HepG2 (cell line): ENCODE results near the gene COL9A3. TPM values are rescaled to one million over a fixed set of nuclear protein-coding genes. Genes with fewer than 3 reads are reported as not detected.

Source experiments
- FOXC1 ChIP-seq: sonication (generic); formaldehyde crosslinking; IDR thresholded peaks from 2 replicates; pipeline ENCODE4 v1.8.0; 2022; ENCODE audit warnings: mild to moderate bottlenecking, missing genetic modification reagents, borderline replicate concordance
- HOXA9 ChIP-seq: sonication (generic); formaldehyde crosslinking; IDR thresholded peaks from 2 replicates; pipeline ENCODE4 v1.8.1; 2022; ENCODE audit warnings: missing genetic modification reagents, mild to moderate bottlenecking, moderate library complexity, borderline replicate concordance
- IKZF4 ChIP-seq: sonication (generic); formaldehyde crosslinking; IDR thresholded peaks from 2 replicates; pipeline ENCODE4 v1.5.1; 2020; ENCODE audit warnings: borderline replicate concordance, mild to moderate bottlenecking, low read depth, missing genetic modification reagents; ENCODE audit errors: not compliant biosample characterization
- JARID2 ChIP-seq: sonication (generic); formaldehyde crosslinking; IDR thresholded peaks from 2 replicates; pipeline ENCODE4 v1.8.1; 2023; ENCODE audit warnings: missing genetic modification reagents, inconsistent platforms; ENCODE audit not compliant: insufficient replicate concordance
- LCORL ChIP-seq, 2 experiments: fragments of 450-650 bp in 1 of 2; sonication (generic) in 1 of 2; formaldehyde crosslinking in 1 of 2; IDR thresholded peaks; 2 replicates each; pipeline versions ENCODE4 v1.5.0 to v1.6.1; 2017 to 2020; ENCODE audit warnings: antibody characterized with exemption in 1 of 2, missing genetic modification reagents in 1 of 2
- MED1 ChIP-seq: sonication (generic); formaldehyde crosslinking; IDR thresholded peaks from 2 replicates; pipeline ENCODE4 v1.4.0; 2020; ENCODE audit warnings: missing genetic modification reagents
- MED13 ChIP-seq: sonication (generic); formaldehyde crosslinking; IDR thresholded peaks from 2 replicates; pipeline ENCODE4 v1.5.0; 2020; ENCODE audit warnings: missing genetic modification reagents
- MEIS2 ChIP-seq: sonication (generic); formaldehyde crosslinking; IDR thresholded peaks from 2 replicates; pipeline ENCODE4 v1.9.0; 2021; ENCODE audit warnings: mild to moderate bottlenecking, missing genetic modification reagents
- MZF1 ChIP-seq: sonication (generic); formaldehyde crosslinking; IDR thresholded peaks from 2 replicates; pipeline ENCODE4 v1.8.1; 2023; ENCODE audit warnings: mild to moderate bottlenecking, missing genetic modification reagents, borderline replicate concordance
- NBN ChIP-seq: fragments of 450-650 bp; conservative IDR thresholded peaks from 2 replicates; pipeline ENCODE4 v1.6.1; 2017
- NFE2L2 ChIP-seq: fragments of 150-350 bp; IDR thresholded peaks from 2 replicates; pipeline ENCODE4 v1.6.1; 2014; ENCODE audit warnings: low read length
- NFKB2 ChIP-seq: sonication (generic); formaldehyde crosslinking; IDR thresholded peaks from 2 replicates; pipeline ENCODE4 v1.4.0; 2020; ENCODE audit warnings: missing genetic modification reagents, borderline replicate concordance
- POLR2AphosphoS5 ChIP-seq: IDR thresholded peaks from 2 replicates; pipeline ENCODE4 v1.6.1; 2012; ENCODE audit warnings: low read depth, low read length
- PTBP1 ChIP-seq: fragments of 200-400 bp; formaldehyde crosslinking; IDR thresholded peaks from 2 replicates; pipeline ENCODE4 v1.6.1; 2018; ENCODE audit warnings: low read length, low read depth; ENCODE audit not compliant: poor library complexity, severe bottlenecking
- RBFOX2 ChIP-seq: fragments of 200-400 bp; formaldehyde crosslinking; IDR thresholded peaks from 2 replicates; pipeline ENCODE4 v1.6.1; 2017; ENCODE audit warnings: low read depth, mild to moderate bottlenecking, low read length
- RELA ChIP-seq: sonication (generic); formaldehyde crosslinking; IDR thresholded peaks from 2 replicates; pipeline ENCODE4 v1.4.0; 2020; ENCODE audit warnings: missing genetic modification reagents
- RXRA ChIP-seq: sonication (generic); formaldehyde crosslinking; IDR thresholded peaks from 2 replicates; pipeline ENCODE4 v1.5.1; 2020; ENCODE audit warnings: missing genetic modification reagents
- SIN3B ChIP-seq: fragments of 150-350 bp; IDR thresholded peaks from 2 replicates; pipeline ENCODE4 v1.6.1; 2014; ENCODE audit warnings: low read length
- SRY ChIP-seq: sonication (generic); formaldehyde crosslinking; IDR thresholded peaks from 2 replicates; pipeline ENCODE4 v1.8.0; 2022; ENCODE audit warnings: mild to moderate bottlenecking, missing genetic modification reagents
- XBP1 ChIP-seq: sonication (generic); formaldehyde crosslinking; IDR thresholded peaks from 2 replicates; pipeline ENCODE4 v1.5.0; 2020; ENCODE audit warnings: missing genetic modification reagents
- XRCC5 ChIP-seq: fragments of 200-400 bp; formaldehyde crosslinking; optimal IDR thresholded peaks from 2 replicates; pipeline ENCODE3; 2017; ENCODE audit warnings: mild to moderate bottlenecking, low read length
- YY1 ChIP-seq: IDR thresholded peaks from 2 replicates; pipeline ENCODE4 v1.6.1; 2011; ENCODE audit warnings: low read length, low read depth, moderate library complexity, mild to moderate bottlenecking; ENCODE audit not compliant: insufficient read depth, insufficient replicate concordance
- ZMYM4 ChIP-seq: sonication (generic); formaldehyde crosslinking; IDR thresholded peaks from 2 replicates; pipeline ENCODE4 v1.8.1; 2023; ENCODE audit warnings: mild to moderate bottlenecking, missing genetic modification reagents
- ZNF430 ChIP-seq: sonication (generic); formaldehyde crosslinking; IDR thresholded peaks from 2 replicates; pipeline ENCODE4 v1.9.0; 2021; ENCODE audit warnings: mild to moderate bottlenecking, missing genetic modification reagents
- ZNF460 ChIP-seq: sonication (generic); formaldehyde crosslinking; IDR thresholded peaks from 2 replicates; pipeline ENCODE4 v1.5.1; 2020; ENCODE audit warnings: missing genetic modification reagents, mild to moderate bottlenecking, borderline replicate concordance
- ZNF552 ChIP-seq: sonication (generic); formaldehyde crosslinking; IDR thresholded peaks from 2 replicates; pipeline ENCODE4 v1.9.0; 2022; ENCODE audit warnings: missing genetic modification reagents, mild to moderate bottlenecking, borderline replicate concordance
- ZNF556 ChIP-seq: sonication (generic); formaldehyde crosslinking; IDR thresholded peaks from 2 replicates; pipeline ENCODE4 v1.4.0; 2020; ENCODE audit warnings: mild to moderate bottlenecking, missing genetic modification reagents, borderline replicate concordance
- ZNF747 ChIP-seq: sonication (generic); formaldehyde crosslinking; IDR thresholded peaks from 2 replicates; pipeline ENCODE4 v1.8.1; 2023; ENCODE audit warnings: missing genetic modification reagents, mild to moderate bottlenecking, borderline replicate concordance
- polyA plus RNA-seq, 8 experiments: library from polyadenylated mRNA; depleted of rRNA in 3 of 8; stranded (reverse) in 7 of 8; unstranded in 1 of 8; fragments of >200 nt; fragmentation: Illumina TruSeq in 4 of 8; extraction: Trizol in 4 of 8; gene quantifications; 2 replicates each; pipeline versions ENCODE4 v1.2.1 to v1.2.3, GENCODE V29; 2011 to 2016; ENCODE audit warnings: low read depth in 4 of 8, missing spikeins in 1 of 8, mixed read lengths in 1 of 8; ENCODE audit not compliant: insufficient read depth in 1 of 8
- total RNA-seq, 5 experiments: library from RNA; depleted of rRNA; stranded (reverse); fragments of >200 nt; fragmentation: Illumina TruSeq; extraction: Trizol; gene quantifications; 2 replicates each; pipeline ENCODE4 v1.2.3, GENCODE V29; 2016; ENCODE audit warnings: low read depth in 1 of 5
- TF ChIP-seq, protein P1 (sequence below): sonication (generic); formaldehyde crosslinking; IDR thresholded peaks from 2 replicates; pipeline ENCODE4 v1.5.1; 2020; ENCODE audit warnings: missing genetic modification reagents, mild to moderate bottlenecking, borderline replicate concordance

COL9A3 gene
- total and polyA plus RNA-seq, 2 of the 13 experiments (the other 11 are each of a cell fraction or from before 2014, with no cell fraction given), result 155 to 204 TPM

- TF ChIP-seq, protein P1, sequence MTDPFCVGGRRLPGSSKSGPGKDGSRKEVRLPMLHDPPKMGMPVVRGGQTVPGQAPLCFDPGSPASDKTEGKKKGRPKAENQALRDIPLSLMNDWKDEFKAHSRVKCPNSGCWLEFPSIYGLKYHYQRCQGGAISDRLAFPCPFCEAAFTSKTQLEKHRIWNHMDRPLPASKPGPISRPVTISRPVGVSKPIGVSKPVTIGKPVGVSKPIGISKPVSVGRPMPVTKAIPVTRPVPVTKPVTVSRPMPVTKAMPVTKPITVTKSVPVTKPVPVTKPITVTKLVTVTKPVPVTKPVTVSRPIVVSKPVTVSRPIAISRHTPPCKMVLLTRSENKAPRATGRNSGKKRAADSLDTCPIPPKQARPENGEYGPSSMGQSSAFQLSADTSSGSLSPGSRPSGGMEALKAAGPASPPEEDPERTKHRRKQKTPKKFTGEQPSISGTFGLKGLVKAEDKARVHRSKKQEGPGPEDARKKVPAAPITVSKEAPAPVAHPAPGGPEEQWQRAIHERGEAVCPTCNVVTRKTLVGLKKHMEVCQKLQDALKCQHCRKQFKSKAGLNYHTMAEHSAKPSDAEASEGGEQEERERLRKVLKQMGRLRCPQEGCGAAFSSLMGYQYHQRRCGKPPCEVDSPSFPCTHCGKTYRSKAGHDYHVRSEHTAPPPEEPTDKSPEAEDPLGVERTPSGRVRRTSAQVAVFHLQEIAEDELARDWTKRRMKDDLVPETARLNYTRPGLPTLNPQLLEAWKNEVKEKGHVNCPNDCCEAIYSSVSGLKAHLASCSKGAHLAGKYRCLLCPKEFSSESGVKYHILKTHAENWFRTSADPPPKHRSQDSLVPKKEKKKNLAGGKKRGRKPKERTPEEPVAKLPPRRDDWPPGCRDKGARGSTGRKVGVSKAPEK, result peak; percentile 81
- peak; percentile 51 for TF ChIP-seq YY1
- peak; percentile 87 for TF ChIP-seq MED1 (CRISPR knock-in tag)
- TF ChIP-seq MEIS2, result peak; percentile 94
- TF ChIP-seq FOXC1 (CRISPR knock-in tag), result peak; percentile 95
- TF ChIP-seq SRY, result peak; percentile 99
- no peak for TF ChIP-seq SIN3B
- TF ChIP-seq ZNF552 (CRISPR knock-in tag), result peak; percentile 89; the same call in 1 of the 2 replicates
- peak; percentile 96 for TF ChIP-seq IKZF4 (CRISPR knock-in tag)
- peak; percentile 52; the same call in 1 of the 2 replicates for TF ChIP-seq RBFOX2
- peak; percentile 70; the same call in 1 of the 2 replicates for TF ChIP-seq ZNF556
- TF ChIP-seq XBP1 (CRISPR knock-in tag), result no peak
- TF ChIP-seq RXRA (CRISPR knock-in tag), result peak; percentile 89
- TF ChIP-seq PTBP1, result no peak
- TF ChIP-seq LCORL (IDR thresholded peaks at IDR 0.05), result no peak
- peak; percentile 48; the same call in 1 of the 2 replicates for TF ChIP-seq LCORL (CRISPR knock-in tag; IDR thresholded peaks at IDR 0.05)
- TF ChIP-seq XRCC5, result peak; percentile 80
- 0 out of 2 replicates have a peak, but pooled peaks have one; percentile 48 for TF ChIP-seq MZF1
- peak; percentile 74 for TF ChIP-seq POLR2AphosphoS5
- no peak for TF ChIP-seq RELA (CRISPR knock-in tag)
- 0 out of 2 replicates have a peak, but pooled peaks have one; percentile 6 for TF ChIP-seq HOXA9 (CRISPR knock-in tag)
- TF ChIP-seq ZNF747 (CRISPR knock-in tag), result peak; percentile 79; the same call in 1 of the 2 replicates
- TF ChIP-seq JARID2 (CRISPR knock-in tag), result peak; percentile 93
- TF ChIP-seq ZNF430, result no peak; the same call in 1 of the 2 replicates
- TF ChIP-seq ZNF460, result no peak; the same call in 1 of the 2 replicates
- peak; percentile 98 for TF ChIP-seq NFKB2 (CRISPR knock-in tag)
- no peak for TF ChIP-seq NFE2L2
- TF ChIP-seq NBN, result no peak
- TF ChIP-seq MED13 (CRISPR knock-in tag), result peak; percentile 65; the same call in 1 of the 2 replicates
- peak; percentile 79 for TF ChIP-seq ZMYM4 (CRISPR knock-in tag)
These were observed 45.0 kb downstream of the COL9A3 start, which contains the start of gene TCFL5 (continued) for GRCh38 chr20:62861726-62862336.
